Kidney epithelial cell (primary cell): ENCODE results near the gene C2orf76. TPM values are rescaled to one million over a fixed set of nuclear protein-coding genes. Genes with fewer than 3 reads are reported as not detected.
A peak's percentile ranks its signal among the peaks of the same experiment; 100 is the strongest.

ENCODE experiments used
- DNase-seq: peaks from one replicate; pipeline ENCODE4 v3.0.0-alpha.2; 2010; ENCODE audit warnings: low read depth
- H3K27me3 ChIP-seq: 2 replicates; pipeline ENCODE4 v1.6.0; 2011; ENCODE audit warnings: low read length; ENCODE audit not compliant: control insufficient read depth, insufficient read depth
- H3K36me3 ChIP-seq: 2 replicates; pipeline ENCODE4 v1.5.1; 2011; ENCODE audit warnings: low read length; ENCODE audit not compliant: control insufficient read depth, insufficient read depth
- H3K4me3 ChIP-seq: 2 replicates; pipeline ENCODE4 v1.5.1; 2011; ENCODE audit warnings: low read depth, mild to moderate bottlenecking, control low read depth, low read length
- CTCF ChIP-seq: IDR thresholded peaks from 2 replicates; pipeline ENCODE4 v1.5.1; 2011; ENCODE audit warnings: mild to moderate bottlenecking, moderate library complexity, low read length, control low read depth, inconsistent platforms; ENCODE audit not compliant: insufficient read depth, poor library complexity, severe bottlenecking
- total RNA-seq: library from RNA; depleted of rRNA; stranded (reverse); fragments of >200 nt; gene quantifications from 2 replicates; pipeline ENCODE4 v1.2.3, GENCODE V29; 2015

C2orf76 gene
- total RNA-seq, 1 donor from 2014 or later = 6.4 TPM

DNA sequence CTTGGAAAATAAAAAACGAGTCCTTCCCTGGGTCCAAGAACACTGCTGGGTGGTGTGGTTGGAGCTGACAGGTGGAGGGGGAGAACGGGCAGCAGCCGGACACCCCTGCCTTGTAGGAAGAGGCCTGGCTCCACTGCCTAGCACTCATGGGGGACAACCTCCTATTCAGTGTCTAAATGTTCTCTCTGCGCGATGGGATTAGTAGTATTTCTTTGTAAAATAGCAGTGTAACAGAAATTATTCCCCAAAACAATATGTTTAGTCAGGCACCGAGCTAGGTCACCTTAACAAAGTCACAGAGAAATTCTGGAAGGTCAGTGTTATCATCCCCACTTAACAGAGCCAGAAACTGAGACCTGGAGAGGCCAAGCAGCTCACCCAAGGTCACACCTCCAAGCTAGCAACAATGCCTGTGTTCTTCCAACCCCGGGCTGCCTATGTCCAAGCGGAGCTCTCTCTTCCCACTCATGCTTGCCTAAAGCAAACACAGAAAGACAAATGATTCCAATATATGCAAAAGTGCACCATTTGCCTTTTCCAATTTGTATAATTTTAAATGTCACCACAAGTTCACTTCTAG lies 75.0 kb downstream of the C2orf76 start:
- no peak for DNase-seq
- H3K27me3 ChIP-seq = no peaks in the 10 kb centered on the region
- no peak overlapping the region for H3K4me3 ChIP-seq
- TF ChIP-seq CTCF = no peak
- H3K36me3 ChIP-seq = no peaks in the 10 kb centered on the region

GRCh38 chr2:119290859-119291587 lies 75.6 kb downstream of the C2orf76 start:
- DNase-seq = no peak
- no peaks in the 10 kb centered on the region for H3K36me3 ChIP-seq
- peak; percentile 88 for TF ChIP-seq CTCF
- no peak overlapping the region for H3K4me3 ChIP-seq
- no peaks in the 10 kb centered on the region for H3K27me3 ChIP-seq

- no peak for DNase-seq
Observed at GRCh38 chr2:119289642-119290041, 77.0 kb downstream of the C2orf76 start.

GRCh38 chr2:119289093-119289492 lies 77.5 kb downstream of the C2orf76 start:
- no peaks in the 10 kb centered on the region for H3K27me3 ChIP-seq
- no peak overlapping the region for H3K4me3 ChIP-seq
- no peak for TF ChIP-seq CTCF
- DNase-seq = no peak
- H3K36me3 ChIP-seq = no peaks in the 10 kb centered on the region

More at GRCh38 chr2:119289642-119290041, 77.0 kb downstream of the C2orf76 start:
- no peak for TF ChIP-seq CTCF
- Histone ChIP-seq H3K4me3 (no peak overlapping the region), H3K36me3 (no peaks in the 10 kb centered on the region), H3K27me3 (no peaks in the 10 kb centered on the region)

GRCh38 chr2:119288576-119288975 lies 78.1 kb downstream of the C2orf76 start:
- H3K4me3 ChIP-seq = no peak overlapping the region
- no peak for TF ChIP-seq CTCF

More at GRCh38 chr2:119288576-119288975, 78.1 kb downstream of the C2orf76 start:
- no peak for DNase-seq
- Histone ChIP-seq H3K36me3 (no peaks in the 10 kb centered on the region), H3K27me3 (no peaks in the 10 kb centered on the region)
